Fibroblast of lung (primary cell): ENCODE measurements around the gene KCNH2. TPM values are rescaled to one million over a fixed set of nuclear protein-coding genes. Genes with fewer than 3 reads are reported as not detected.

Experiments
- DNase-seq, 2 donors: peaks; one replicate each; pipeline versions ENCODE4 v3.0.0 to v3.0.0-alpha.2; 2010; ENCODE audit warnings: low read depth in 2 of 2
- H2AFZ ChIP-seq: 2 replicates; pipeline ENCODE4 v1.5.1; 2012; ENCODE audit warnings: low read length, control low read depth, inconsistent platforms
- H3K27ac ChIP-seq: 2 replicates; pipeline ENCODE4 v1.5.1; 2011; ENCODE audit warnings: low read length, control low read depth; ENCODE audit not compliant: insufficient read depth
- H3K27me3 ChIP-seq: 2 replicates; pipeline ENCODE4 v1.5.1; 2011; ENCODE audit warnings: mild to moderate bottlenecking, low read length; ENCODE audit not compliant: control insufficient read depth, insufficient read depth
- H3K36me3 ChIP-seq: 2 replicates; pipeline ENCODE4 v1.5.1; 2011; ENCODE audit warnings: low read length; ENCODE audit not compliant: control insufficient read depth, insufficient read depth
- H3K4me1 ChIP-seq: 2 replicates; pipeline ENCODE4 v1.5.1; 2011; ENCODE audit warnings: low read length; ENCODE audit not compliant: control insufficient read depth, insufficient read depth; ENCODE audit errors: extremely low read depth
- H3K4me2 ChIP-seq: 2 replicates; pipeline ENCODE4 v1.5.1; 2011; ENCODE audit warnings: low read length, control low read depth; ENCODE audit not compliant: insufficient read depth; ENCODE audit errors: extremely low read depth
- H3K4me3 ChIP-seq, 4 experiments: fragments of 200-600 bp in 1 of 4; sonication (generic) in 1 of 4; replicated peaks in 1 of 4; 2 replicates each; pipeline ENCODE4 v1.5.1; 2011 to 2016; ENCODE audit warnings: low read length in 4 of 4, low read depth in 3 of 4, mild to moderate bottlenecking in 3 of 4, control low read depth in 2 of 4, inconsistent platforms in 1 of 4, mixed read lengths in 1 of 4; ENCODE audit not compliant: insufficient read depth in 1 of 4; ENCODE audit errors: control extremely low read depth in 1 of 4
- H3K79me2 ChIP-seq: 2 replicates; pipeline ENCODE4 v1.5.1; 2012; ENCODE audit warnings: mild to moderate bottlenecking, low read length, inconsistent platforms; ENCODE audit not compliant: control insufficient read depth, insufficient read depth
- H3K9ac ChIP-seq: 2 replicates; pipeline ENCODE4 v1.5.1; 2011; ENCODE audit warnings: mild to moderate bottlenecking, low read length, control low read depth; ENCODE audit not compliant: insufficient read depth
- H3K9me3 ChIP-seq: 2 replicates; pipeline ENCODE4 v1.5.1; 2012; ENCODE audit warnings: low read depth, low read length; ENCODE audit not compliant: control insufficient read depth, insufficient read depth
- H4K20me1 ChIP-seq: 2 replicates; pipeline ENCODE4 v1.5.1; 2011; ENCODE audit warnings: low read length; ENCODE audit not compliant: control insufficient read depth, insufficient read depth; ENCODE audit errors: extremely low read depth
- CTCF ChIP-seq, 2 donors: IDR thresholded peaks in 1 of 2; conservative IDR thresholded peaks in 1 of 2; 1 replicate in 1 of 2; 2 replicates in 1 of 2; pipeline ENCODE4 v1.5.1; 2011 to 2012; ENCODE audit warnings: low read length in 2 of 2, control low read depth in 1 of 2, inconsistent platforms in 1 of 2, low read depth in 1 of 2, mild to moderate bottlenecking in 1 of 2
- EZH2 ChIP-seq: IDR thresholded peaks from 2 replicates; pipeline ENCODE4 v1.5.1; 2012; ENCODE audit warnings: low read length, control low read depth, mild to moderate bottlenecking; ENCODE audit errors: missing control alignments
- polyA plus RNA-seq, 2 donors: library from polyadenylated mRNA; depleted of rRNA in 1 of 2; stranded (reverse) in 1 of 2; unstranded in 1 of 2; fragments of >200 nt; gene quantifications; 2 replicates each; pipeline ENCODE4 v1.2.1, GENCODE V29; 2011 to 2012; ENCODE audit warnings: missing spikeins in 1 of 2
- total RNA-seq: library from RNA; depleted of rRNA; stranded (reverse); fragments of >200 nt; gene quantifications from 2 replicates; pipeline ENCODE4 v1.2.1, GENCODE V29; 2014

The KCNH2 gene
- total and polyA plus RNA-seq, 2 donors (not counting 1 experiment from before 2014, with no cell fraction given), result 0.15 to 6.1 TPM

- DNase-seq, result no peak
- H3K4me1 ChIP-seq, result peaks cover 2% of the 10 kb centered on the region
- no peak overlapping the region for H3K4me2 ChIP-seq
- no peaks in the 10 kb centered on the region for H3K36me3 ChIP-seq
- no peak overlapping the region for H2AFZ ChIP-seq
- TF ChIP-seq CTCF (conservative IDR thresholded peaks at IDR 0.05 in 1 of 2, IDR thresholded peaks at IDR 0.05 in 1 of 2; ENCODE audit: low read depth in 1 of 2, low read length in 2 of 2), result no peak
- TF ChIP-seq EZH2, result no peak
- no peaks in the 10 kb centered on the region for H3K9me3 ChIP-seq
- H3K9ac ChIP-seq, result no peak overlapping the region
- H4K20me1 ChIP-seq, result no peaks in the 10 kb centered on the region
- no peak overlapping the region for H3K4me3 ChIP-seq
- H3K27ac ChIP-seq, result no peak overlapping the region
- H3K27me3 ChIP-seq, result peaks cover 3% of the 10 kb centered on the region
- no peaks in the 10 kb centered on the region for H3K79me2 ChIP-seq
Observed at GRCh38 chr7:150957133-150958020, 20.7 kb downstream of the KCNH2 start.

- Histone ChIP-seq H3K9me3 (no peaks in the 10 kb centered on the region), H3K27ac (no peak overlapping the region), H3K4me1 (no peaks in the 10 kb centered on the region), H3K4me3 (no peak overlapping the region), H3K36me3 (no peaks in the 10 kb centered on the region), H4K20me1 (no peaks in the 10 kb centered on the region), H3K79me2 (no peaks in the 10 kb centered on the region), H2AFZ (no peak overlapping the region), H3K4me2 (no peak overlapping the region), H3K9ac (no peak overlapping the region), H3K27me3 (peaks cover 3% of the 10 kb centered on the region)
- no peak for DNase-seq
- TF ChIP-seq CTCF (conservative IDR thresholded peaks at IDR 0.05 in 1 of 2, IDR thresholded peaks at IDR 0.05 in 1 of 2; ENCODE audit: low read depth in 1 of 2, low read length in 2 of 2), result no peak
- TF ChIP-seq EZH2, result no peak
Observed at GRCh38 chr7:150956395-150957132, 21.6 kb downstream of the KCNH2 start.
